Neuron (in vitro differentiated cells): ENCODE measurements around the gene MAN1A2.

Source experiments
- H2AFZ ChIP-seq: one replicate; pipeline ENCODE4 v1.6.1; 2013; ENCODE audit warnings: low read depth, mild to moderate bottlenecking, inconsistent platforms, low read length, moderate library complexity
- H3K27me3 ChIP-seq: one replicate; pipeline ENCODE4 v1.6.1; 2013; ENCODE audit warnings: low read length; ENCODE audit not compliant: insufficient read depth
- H3K36me3 ChIP-seq: one replicate; pipeline ENCODE4 v1.6.1; 2013; ENCODE audit warnings: low read length; ENCODE audit not compliant: insufficient read depth
- H3K4me1 ChIP-seq: one replicate; pipeline ENCODE4 v1.6.1; 2013; ENCODE audit warnings: low read length; ENCODE audit not compliant: insufficient read depth
- H3K4me3 ChIP-seq: 2 replicates; pipeline ENCODE4 v1.5.1; 2013; ENCODE audit warnings: mild to moderate bottlenecking, low read length, moderate library complexity
- H3K9me3 ChIP-seq: one replicate; pipeline ENCODE4 v1.6.1; 2013; ENCODE audit warnings: low read length

The MAN1A2 gene

DNA sequence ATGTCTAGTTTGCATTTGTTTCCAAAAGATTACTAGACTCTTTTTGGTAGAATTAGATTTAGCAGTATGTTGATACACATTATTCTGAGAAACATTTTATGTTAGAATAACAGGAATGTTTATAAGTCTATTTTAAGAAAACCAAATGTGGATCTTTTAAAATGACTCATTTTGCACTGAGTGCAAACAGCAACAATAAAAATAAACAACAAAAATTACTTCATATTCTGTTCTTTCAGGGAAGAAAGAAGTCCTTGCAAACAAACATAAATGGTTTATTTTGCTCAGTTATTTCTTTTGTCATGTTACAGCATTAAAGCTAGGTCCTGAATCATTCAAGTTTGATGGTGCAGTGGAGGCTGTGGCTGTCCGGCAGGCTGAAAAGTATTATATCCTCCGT, 131.8 kb downstream of the MAN1A2 start:
- Histone ChIP-seq H3K4me3 (no peak overlapping the region), H3K9me3 (no peaks in the 10 kb centered on the region), H3K27me3 (no peaks in the 10 kb centered on the region), H3K36me3 (peaks cover 7% of the 10 kb centered on the region), H2AFZ (no peak overlapping the region), H3K4me1 (no peaks in the 10 kb centered on the region)

DNA sequence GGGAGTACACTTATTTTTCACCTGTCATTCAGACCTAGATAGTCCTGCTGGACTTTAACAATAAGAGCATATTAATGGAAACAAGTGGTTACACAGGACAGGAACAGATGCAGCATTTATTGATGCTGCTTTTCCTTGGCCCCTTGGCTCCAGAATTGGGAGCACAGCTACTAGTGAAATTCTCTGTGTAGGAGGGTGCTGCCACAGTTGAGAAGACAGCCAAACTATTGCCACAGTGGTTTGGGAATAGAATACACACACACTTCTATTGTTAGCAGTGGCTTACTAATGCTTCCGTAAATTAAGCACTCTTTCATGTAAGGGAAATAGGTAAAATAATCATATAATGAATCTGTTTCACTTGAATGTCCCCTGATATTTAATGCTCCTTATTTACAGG, 133.3 kb downstream of the MAN1A2 start:
- H3K27me3 ChIP-seq: no peaks in the 10 kb centered on the region
- no peaks in the 10 kb centered on the region for H3K4me1 ChIP-seq
- no peaks in the 10 kb centered on the region for H3K9me3 ChIP-seq
- H3K4me3 ChIP-seq: no peak overlapping the region
- H2AFZ ChIP-seq: no peak overlapping the region
- peaks cover 9% of the 10 kb centered on the region for H3K36me3 ChIP-seq

GRCh38 chr1:117501281-117501680, 134.0 kb downstream of the MAN1A2 start:
- H3K9me3 ChIP-seq: no peaks in the 10 kb centered on the region
- no peak overlapping the region for H3K4me3 ChIP-seq
- no peaks in the 10 kb centered on the region for H3K27me3 ChIP-seq
- no peaks in the 10 kb centered on the region for H3K4me1 ChIP-seq
- no peak overlapping the region for H2AFZ ChIP-seq
- H3K36me3 ChIP-seq: peaks cover 10% of the 10 kb centered on the region

DNA sequence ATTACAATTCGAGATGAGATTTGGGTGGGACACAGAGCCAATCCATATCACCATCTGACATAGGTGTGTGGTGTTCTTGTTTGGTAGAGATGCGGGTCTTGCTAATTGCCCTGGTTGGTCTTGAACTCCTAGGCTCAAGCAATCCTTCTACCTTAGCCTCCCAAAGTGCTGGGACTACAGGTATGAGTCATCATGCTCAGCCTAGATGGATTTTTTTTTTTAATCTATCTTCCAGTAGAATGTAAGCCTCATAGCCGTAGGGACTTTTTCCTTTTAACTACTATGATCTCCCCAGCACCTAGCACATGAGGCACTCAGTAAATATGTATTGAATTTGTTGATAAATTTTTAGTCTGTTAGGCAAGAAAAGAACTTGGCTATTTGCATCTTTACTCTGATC, 144.0 kb downstream of the MAN1A2 start:
- H3K36me3 ChIP-seq: peaks cover 10% of the 10 kb centered on the region
- no peaks in the 10 kb centered on the region for H3K9me3 ChIP-seq
- H3K27me3 ChIP-seq: no peaks in the 10 kb centered on the region
- H2AFZ ChIP-seq: no peak overlapping the region
- H3K4me3 ChIP-seq: no peak overlapping the region
- H3K4me1 ChIP-seq: no peaks in the 10 kb centered on the region

GRCh38 chr1:117512728-117513321, 145.6 kb downstream of the MAN1A2 start:
- Histone ChIP-seq H3K36me3 (peaks cover under 1% of the 10 kb centered on the region), H3K4me3 (no peak overlapping the region), H3K27me3 (no peaks in the 10 kb centered on the region), H3K9me3 (no peaks in the 10 kb centered on the region), H3K4me1 (no peaks in the 10 kb centered on the region), H2AFZ (no peak overlapping the region)

- no peaks in the 10 kb centered on the region for H3K9me3 ChIP-seq
- H3K36me3 ChIP-seq: peaks cover 7% of the 10 kb centered on the region
Measured at GRCh38 chr1:117523111-117523510, 155.9 kb downstream of the MAN1A2 start.

GRCh38 chr1:117527074-117527473, 159.8 kb downstream of the MAN1A2 start:
- H3K9me3 ChIP-seq: no peaks in the 10 kb centered on the region
- no peaks in the 10 kb centered on the region for H3K4me1 ChIP-seq
- H3K27me3 ChIP-seq: no peaks in the 10 kb centered on the region
- peaks cover 7% of the 10 kb centered on the region for H3K36me3 ChIP-seq
- H2AFZ ChIP-seq: no peak overlapping the region
- H3K4me3 ChIP-seq: no peak overlapping the region

More at GRCh38 chr1:117523111-117523510, 155.9 kb downstream of the MAN1A2 start:
- H3K4me1 ChIP-seq: no peaks in the 10 kb centered on the region
- no peaks in the 10 kb centered on the region for H3K27me3 ChIP-seq
- no peak overlapping the region for H2AFZ ChIP-seq
- H3K4me3 ChIP-seq: no peak overlapping the region

DNA sequence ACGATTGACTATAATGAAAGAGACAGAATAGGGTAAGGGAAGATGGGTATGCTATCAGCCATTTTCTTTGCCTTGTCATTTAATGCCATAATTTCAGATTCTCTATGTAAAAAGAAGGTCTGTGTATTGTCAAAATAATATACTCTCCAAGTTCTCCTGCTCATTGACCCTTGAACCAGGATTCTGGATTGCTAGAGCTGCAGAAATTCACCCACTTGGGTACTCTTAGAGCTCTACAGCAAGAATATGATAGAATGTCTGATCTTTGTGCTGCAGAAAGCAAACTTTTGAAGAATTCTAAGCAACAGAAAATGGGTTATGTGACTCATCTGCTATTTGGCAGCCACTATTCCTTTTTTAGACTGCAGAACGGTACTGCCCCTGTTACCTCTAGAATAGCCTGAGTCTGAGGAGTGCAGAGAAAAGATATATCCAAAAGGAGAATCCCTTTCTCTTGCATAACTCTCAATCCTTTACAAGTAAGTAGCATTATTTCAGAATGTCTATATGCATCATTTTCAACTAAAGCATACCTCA, 160.4 kb downstream of the MAN1A2 start:
- no peaks in the 10 kb centered on the region for H3K4me1 ChIP-seq
- no peak overlapping the region for H3K4me3 ChIP-seq
- H3K36me3 ChIP-seq: peaks cover 7% of the 10 kb centered on the region
- H2AFZ ChIP-seq: no peak overlapping the region
- no peaks in the 10 kb centered on the region for H3K9me3 ChIP-seq
- H3K27me3 ChIP-seq: no peaks in the 10 kb centered on the region

- peaks cover 2% of the 10 kb centered on the region for H3K36me3 ChIP-seq
- no peaks in the 10 kb centered on the region for H3K4me1 ChIP-seq
- no peaks in the 10 kb centered on the region for H3K9me3 ChIP-seq
- no peak overlapping the region for H3K4me3 ChIP-seq
- H3K27me3 ChIP-seq: no peaks in the 10 kb centered on the region
- no peak overlapping the region for H2AFZ ChIP-seq
Measured at GRCh38 chr1:117529683-117530082, 162.4 kb downstream of the MAN1A2 start.

DNA sequence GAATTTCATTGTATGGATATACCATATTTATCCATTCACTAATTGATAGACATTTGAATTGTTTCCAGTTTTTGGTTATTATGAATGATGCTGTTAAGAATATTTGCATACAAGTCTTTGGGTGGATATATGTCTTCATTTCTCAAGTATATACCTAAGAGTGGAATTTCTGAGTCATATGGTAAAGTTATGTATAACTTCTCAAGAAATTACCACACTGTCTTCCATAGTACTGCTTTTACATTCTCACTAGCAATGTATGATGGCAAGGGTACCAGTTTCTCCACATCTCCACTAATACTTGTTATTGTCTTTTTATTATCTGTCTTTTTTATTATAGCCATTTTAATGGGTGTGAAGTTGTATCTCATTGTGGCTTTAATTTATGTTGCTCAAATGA, 164.0 kb downstream of the MAN1A2 start:
- Histone ChIP-seq H3K9me3 (no peaks in the 10 kb centered on the region), H3K27me3 (no peaks in the 10 kb centered on the region), H3K4me3 (no peak overlapping the region), H3K4me1 (no peaks in the 10 kb centered on the region), H2AFZ (no peak overlapping the region), H3K36me3 (peaks cover 2% of the 10 kb centered on the region)

DNA sequence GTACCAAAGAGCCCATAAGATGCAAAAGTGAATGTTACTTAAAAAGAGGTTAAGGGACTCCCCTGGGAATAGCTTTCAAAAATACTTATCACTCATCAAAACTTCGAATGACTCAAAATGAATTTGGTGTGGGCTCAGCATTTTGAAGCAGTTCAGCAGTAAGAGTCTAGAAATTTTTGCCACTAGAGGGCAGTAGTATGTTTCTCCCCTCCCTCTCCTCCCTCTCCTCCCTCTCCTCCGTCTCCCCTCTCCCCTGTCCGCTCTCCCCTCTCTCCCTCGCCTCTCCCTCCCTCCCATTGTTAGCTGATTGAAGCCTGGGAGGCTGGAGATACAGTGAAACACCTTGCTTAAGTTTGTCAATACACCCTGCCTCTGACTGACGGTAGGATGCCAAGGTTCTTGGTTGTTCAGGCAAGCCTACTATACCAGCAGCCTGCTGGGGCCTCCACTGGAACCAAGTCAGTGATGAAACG, 167.8 kb downstream of the MAN1A2 start:
- Histone ChIP-seq H3K4me1 (no peaks in the 10 kb centered on the region), H3K9me3 (no peaks in the 10 kb centered on the region), H3K36me3 (no peaks in the 10 kb centered on the region)

DNA sequence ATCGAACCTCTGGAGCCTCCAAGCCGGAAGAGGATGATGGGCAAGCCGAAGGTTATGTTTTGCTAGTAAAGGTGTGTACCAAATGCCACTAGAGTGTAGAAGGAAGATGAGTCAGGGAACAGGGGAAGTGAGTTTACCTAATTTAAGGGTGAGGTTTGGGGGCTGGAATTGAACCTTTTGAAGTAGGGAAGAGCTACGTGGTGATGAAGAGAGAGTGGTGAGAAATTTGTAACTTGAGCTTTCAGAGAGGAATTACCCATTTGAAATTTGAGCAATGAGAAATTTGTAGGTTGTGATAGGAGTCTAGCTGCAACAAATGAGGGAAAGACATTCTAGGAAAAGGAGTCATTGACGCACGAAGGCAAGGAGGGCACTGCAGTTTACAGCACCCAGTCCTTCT, 168.6 kb downstream of the MAN1A2 start:
- no peaks in the 10 kb centered on the region for H3K27me3 ChIP-seq
- no peak overlapping the region for H3K4me3 ChIP-seq
- H3K4me1 ChIP-seq: no peaks in the 10 kb centered on the region
- H2AFZ ChIP-seq: no peak overlapping the region
- H3K36me3 ChIP-seq: no peaks in the 10 kb centered on the region
- no peaks in the 10 kb centered on the region for H3K9me3 ChIP-seq

More for the DNA sequence above, 167.8 kb downstream of the MAN1A2 start:
- Histone ChIP-seq H2AFZ (no peak overlapping the region), H3K4me3 (no peak overlapping the region), H3K27me3 (no peaks in the 10 kb centered on the region)

DNA sequence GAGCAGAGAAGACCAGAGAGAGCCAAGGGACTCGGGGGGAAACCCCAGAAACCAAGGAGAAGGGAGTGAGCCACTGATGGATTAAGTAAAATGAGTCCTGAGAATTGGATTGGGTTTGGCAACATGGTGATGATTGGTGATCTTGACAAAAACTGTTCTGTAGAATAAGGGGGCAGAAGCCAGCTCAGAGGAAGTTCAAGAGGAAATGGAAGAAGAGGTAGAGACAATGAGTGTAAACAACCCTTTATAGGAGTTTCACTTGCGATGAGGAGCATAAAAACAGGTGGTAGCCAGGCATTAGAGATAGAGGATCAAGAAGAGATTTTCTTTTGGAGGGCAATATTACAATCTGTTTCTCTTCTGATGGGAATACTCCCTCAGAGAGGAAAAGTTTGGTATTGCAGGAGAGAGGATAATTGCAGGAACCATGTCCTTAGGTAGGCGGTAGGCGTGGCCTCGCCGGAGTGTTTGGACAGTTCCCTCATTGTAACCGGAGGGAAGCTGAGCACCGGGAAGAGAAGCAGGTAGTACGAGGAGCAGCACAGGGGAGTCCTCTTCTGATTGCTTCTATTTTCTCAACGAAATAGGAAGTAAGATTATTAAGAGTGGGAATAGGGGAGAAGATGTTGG, 170.2 kb downstream of the MAN1A2 start:
- no peak overlapping the region for H3K4me3 ChIP-seq
- no peak overlapping the region for H2AFZ ChIP-seq
- H3K9me3 ChIP-seq: no peaks in the 10 kb centered on the region
- H3K36me3 ChIP-seq: no peaks in the 10 kb centered on the region
- H3K4me1 ChIP-seq: no peaks in the 10 kb centered on the region
- H3K27me3 ChIP-seq: no peaks in the 10 kb centered on the region
